ENCODE results near the gene SYNE1.

SYNE1 gene

DNA sequence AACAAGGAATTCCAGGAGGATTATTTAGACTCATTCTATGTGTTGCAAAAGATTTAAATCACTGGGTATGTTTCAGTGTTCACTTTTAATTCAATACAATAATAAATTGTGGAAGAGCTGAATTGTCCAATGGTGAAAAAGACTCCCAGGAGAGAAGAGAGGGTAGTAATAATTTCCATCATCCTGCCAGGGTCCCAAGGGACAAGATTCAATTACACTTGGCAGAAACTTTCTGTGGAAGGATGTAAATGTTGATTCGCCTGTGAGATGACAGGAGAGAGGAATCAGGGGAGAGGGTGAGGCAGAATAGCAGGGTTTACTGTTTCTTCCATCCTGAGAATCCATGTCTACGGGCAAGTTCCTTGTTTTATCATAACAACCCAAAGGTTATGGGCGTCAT, 487.0 kb downstream of the SYNE1 start:
- TF ChIP-seq, protein P1, sequence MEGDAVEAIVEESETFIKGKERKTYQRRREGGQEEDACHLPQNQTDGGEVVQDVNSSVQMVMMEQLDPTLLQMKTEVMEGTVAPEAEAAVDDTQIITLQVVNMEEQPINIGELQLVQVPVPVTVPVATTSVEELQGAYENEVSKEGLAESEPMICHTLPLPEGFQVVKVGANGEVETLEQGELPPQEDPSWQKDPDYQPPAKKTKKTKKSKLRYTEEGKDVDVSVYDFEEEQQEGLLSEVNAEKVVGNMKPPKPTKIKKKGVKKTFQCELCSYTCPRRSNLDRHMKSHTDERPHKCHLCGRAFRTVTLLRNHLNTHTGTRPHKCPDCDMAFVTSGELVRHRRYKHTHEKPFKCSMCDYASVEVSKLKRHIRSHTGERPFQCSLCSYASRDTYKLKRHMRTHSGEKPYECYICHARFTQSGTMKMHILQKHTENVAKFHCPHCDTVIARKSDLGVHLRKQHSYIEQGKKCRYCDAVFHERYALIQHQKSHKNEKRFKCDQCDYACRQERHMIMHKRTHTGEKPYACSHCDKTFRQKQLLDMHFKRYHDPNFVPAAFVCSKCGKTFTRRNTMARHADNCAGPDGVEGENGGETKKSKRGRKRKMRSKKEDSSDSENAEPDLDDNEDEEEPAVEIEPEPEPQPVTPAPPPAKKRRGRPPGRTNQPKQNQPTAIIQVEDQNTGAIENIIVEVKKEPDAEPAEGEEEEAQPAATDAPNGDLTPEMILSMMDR (IDR thresholded peaks at IDR 0.05; ENCODE audit: insufficient read depth, low read length) = no peak
- TF ChIP-seq POLR2AphosphoS5 (IDR thresholded peaks at IDR 0.05; ENCODE audit: low read depth) (no peak), SPI1 (IDR thresholded peaks at IDR 0.05; ENCODE audit: borderline replicate concordance, low read depth) (no peak), GABPA (IDR thresholded peaks at IDR 0.05; ENCODE audit: low read depth) (no peak)
- TF ChIP-seq, protein P2, sequence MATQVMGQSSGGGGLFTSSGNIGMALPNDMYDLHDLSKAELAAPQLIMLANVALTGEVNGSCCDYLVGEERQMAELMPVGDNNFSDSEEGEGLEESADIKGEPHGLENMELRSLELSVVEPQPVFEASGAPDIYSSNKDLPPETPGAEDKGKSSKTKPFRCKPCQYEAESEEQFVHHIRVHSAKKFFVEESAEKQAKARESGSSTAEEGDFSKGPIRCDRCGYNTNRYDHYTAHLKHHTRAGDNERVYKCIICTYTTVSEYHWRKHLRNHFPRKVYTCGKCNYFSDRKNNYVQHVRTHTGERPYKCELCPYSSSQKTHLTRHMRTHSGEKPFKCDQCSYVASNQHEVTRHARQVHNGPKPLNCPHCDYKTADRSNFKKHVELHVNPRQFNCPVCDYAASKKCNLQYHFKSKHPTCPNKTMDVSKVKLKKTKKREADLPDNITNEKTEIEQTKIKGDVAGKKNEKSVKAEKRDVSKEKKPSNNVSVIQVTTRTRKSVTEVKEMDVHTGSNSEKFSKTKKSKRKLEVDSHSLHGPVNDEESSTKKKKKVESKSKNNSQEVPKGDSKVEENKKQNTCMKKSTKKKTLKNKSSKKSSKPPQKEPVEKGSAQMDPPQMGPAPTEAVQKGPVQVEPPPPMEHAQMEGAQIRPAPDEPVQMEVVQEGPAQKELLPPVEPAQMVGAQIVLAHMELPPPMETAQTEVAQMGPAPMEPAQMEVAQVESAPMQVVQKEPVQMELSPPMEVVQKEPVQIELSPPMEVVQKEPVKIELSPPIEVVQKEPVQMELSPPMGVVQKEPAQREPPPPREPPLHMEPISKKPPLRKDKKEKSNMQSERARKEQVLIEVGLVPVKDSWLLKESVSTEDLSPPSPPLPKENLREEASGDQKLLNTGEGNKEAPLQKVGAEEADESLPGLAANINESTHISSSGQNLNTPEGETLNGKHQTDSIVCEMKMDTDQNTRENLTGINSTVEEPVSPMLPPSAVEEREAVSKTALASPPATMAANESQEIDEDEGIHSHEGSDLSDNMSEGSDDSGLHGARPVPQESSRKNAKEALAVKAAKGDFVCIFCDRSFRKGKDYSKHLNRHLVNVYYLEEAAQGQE (IDR thresholded peaks at IDR 0.05; ENCODE audit: insufficient replicate concordance, low read depth) = no peak
- Histone ChIP-seq H3K4me3 (replicated peaks; ENCODE audit: insufficient read depth, low read length) (no peak overlapping the region), H3K27ac (replicated peaks) (no peak overlapping the region), H3K27me3 (ENCODE audit: insufficient read depth, poor library complexity, severe bottlenecking) (no peaks in the 10 kb centered on the region)
- DNase-seq (ENCODE audit: low read depth in 1 of 2, low spot score in 1 of 2) = no peak

DNA sequence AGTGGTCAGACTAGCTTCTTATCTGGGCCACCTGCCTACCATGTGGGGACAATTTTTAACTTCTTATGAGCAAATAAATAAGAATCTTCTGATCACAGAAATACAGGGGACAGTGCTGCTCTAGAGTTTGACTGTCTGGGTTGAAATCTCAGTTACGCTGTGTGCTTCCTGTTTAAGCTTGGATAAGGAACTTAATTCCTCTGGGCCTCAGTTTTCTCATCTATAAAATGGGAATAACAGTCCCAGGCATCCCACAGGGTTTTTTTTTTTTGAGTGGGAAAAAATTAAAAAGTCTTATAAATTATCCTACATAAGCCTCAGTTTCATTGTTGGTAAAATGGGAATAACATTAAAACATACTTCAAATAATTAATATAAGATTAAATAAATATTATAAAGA, 488.8 kb downstream of the SYNE1 start:
- H3K27ac ChIP-seq (replicated peaks) = no peak overlapping the region
- DNase-seq (ENCODE audit: low read depth in 1 of 2, low spot score in 1 of 2) = no peak
- H3K4me3 ChIP-seq (replicated peaks; ENCODE audit: insufficient read depth, low read length) = no peak overlapping the region
- TF ChIP-seq GABPA (IDR thresholded peaks at IDR 0.05; ENCODE audit: low read depth) (no peak), POLR2AphosphoS5 (IDR thresholded peaks at IDR 0.05; ENCODE audit: low read depth) (no peak), SPI1 (IDR thresholded peaks at IDR 0.05; ENCODE audit: borderline replicate concordance, low read depth) (no peak)
- TF ChIP-seq, protein P2 (IDR thresholded peaks at IDR 0.05; ENCODE audit: insufficient replicate concordance, low read depth) = no peak
- TF ChIP-seq, protein P1 (IDR thresholded peaks at IDR 0.05; ENCODE audit: insufficient read depth, low read length) = no peak
- no peaks in the 10 kb centered on the region for H3K27me3 ChIP-seq (ENCODE audit: insufficient read depth, poor library complexity, severe bottlenecking)

DNA sequence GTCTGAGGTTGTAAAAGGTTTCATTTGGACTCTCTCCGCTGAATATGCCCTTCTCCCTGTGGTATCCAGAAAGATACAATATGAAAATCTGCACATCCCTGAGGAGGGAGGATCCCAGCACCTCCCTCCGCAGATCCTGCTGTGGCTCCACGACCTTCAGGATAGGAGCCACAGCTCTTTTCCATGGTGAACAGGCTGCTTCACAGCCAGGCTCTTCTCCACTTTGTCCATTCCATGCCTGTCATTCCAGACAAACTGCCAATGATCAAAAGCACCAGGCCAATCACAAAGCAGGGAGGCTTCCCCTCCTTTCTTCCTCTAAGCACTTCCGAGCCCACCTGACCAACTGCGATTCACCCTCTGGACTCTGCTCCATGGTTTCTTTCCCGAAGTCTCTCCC, 489.9 kb downstream of the SYNE1 start:
- Histone ChIP-seq H3K27ac (replicated peaks) (no peak overlapping the region), H3K27me3 (ENCODE audit: insufficient read depth, poor library complexity, severe bottlenecking) (no peaks in the 10 kb centered on the region), H3K4me3 (replicated peaks; ENCODE audit: insufficient read depth, low read length) (no peak overlapping the region)
- no peak for DNase-seq (ENCODE audit: low read depth in 1 of 2, low spot score in 1 of 2)
- TF ChIP-seq, protein P1 (IDR thresholded peaks at IDR 0.05; ENCODE audit: insufficient read depth, low read length) = no peak
- TF ChIP-seq, protein P2 (IDR thresholded peaks at IDR 0.05; ENCODE audit: insufficient replicate concordance, low read depth) = no peak
- TF ChIP-seq SPI1 (IDR thresholded peaks at IDR 0.05; ENCODE audit: borderline replicate concordance, low read depth) (no peak), GABPA (IDR thresholded peaks at IDR 0.05; ENCODE audit: low read depth) (no peak), POLR2AphosphoS5 (IDR thresholded peaks at IDR 0.05; ENCODE audit: low read depth) (no peak)

Data from HL-60 (cell line).